Renal cortical epithelial cell (primary cell): Measurements from ENCODE around the gene COL4A1. TPM values are rescaled to one million over a fixed set of nuclear protein-coding genes. Genes with fewer than 3 reads are reported as not detected.
A peak's percentile ranks its signal among the peaks of the same experiment; 100 is the strongest.

Experiments used
- DNase-seq: peaks from one replicate; pipeline ENCODE4 v3.0.0-alpha.2; 2011; ENCODE audit warnings: low read depth
- total RNA-seq: library from RNA; depleted of rRNA; stranded (reverse); fragments of >200 nt; gene quantifications from 2 replicates; pipeline ENCODE4 v1.2.3, GENCODE V29; 2014

Gene COL4A1
- total RNA-seq, 1 donor from 2014 or later, result 1,793 TPM

DNA sequence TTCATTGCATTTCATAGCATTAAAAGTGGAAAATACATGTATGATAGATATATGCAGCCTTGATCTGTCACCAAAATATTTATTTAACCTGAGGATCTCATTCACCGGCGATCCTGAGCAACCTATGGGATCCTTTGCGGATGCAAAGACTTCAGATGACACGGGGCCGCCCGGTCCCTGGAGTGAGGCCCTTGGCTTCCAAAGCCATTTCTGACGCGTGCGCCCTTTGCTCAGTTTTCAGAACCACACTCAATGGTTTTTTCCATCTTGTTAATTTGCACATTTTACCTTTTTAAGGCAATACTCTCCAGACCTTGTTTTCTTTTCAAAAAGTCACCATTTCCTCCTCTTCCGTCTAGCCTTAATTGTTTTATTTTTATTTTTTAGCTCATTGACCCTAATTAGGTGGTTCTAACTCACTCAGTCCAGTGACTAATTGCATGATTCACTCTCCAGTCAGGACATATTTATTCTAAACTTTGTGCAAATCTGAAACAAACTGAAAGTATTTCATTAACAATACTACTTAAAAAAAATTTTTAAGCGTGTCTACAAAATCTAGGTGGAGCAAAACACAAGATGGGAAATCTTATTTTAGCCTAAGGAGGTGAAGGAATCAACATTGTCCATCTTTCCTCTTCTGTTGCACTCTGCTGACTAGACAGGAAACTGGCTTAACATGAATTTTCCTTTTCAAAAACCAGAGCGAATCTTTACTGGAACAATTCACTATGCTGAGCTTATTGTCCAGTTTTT lies 47.9 kb downstream of the COL4A1 start:
- DNase-seq, result peak; percentile 82

DNA sequence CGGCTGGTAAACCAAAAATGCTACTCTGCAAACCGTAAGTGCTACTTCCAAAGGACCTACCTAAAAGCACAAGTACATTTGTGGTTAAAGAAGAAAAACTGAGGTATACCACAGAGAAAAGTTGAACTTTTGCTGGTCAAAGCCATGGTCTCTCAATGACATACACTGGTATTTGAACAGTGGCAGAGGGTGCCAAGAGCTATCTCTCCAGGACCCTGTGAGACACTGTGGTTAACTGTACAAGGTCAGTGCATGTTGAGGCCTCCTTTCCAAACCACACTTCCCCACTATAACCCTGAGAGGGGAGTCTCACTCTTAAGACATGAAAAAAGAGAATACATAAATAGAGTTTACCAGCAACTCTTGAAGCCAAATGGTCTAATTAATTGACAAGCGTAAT lies 49.5 kb downstream of the COL4A1 start:
- DNase-seq, result no peak

GRCh38 chr13:110256126-110256905 lies 50.6 kb downstream of the COL4A1 start:
- no peak for DNase-seq

DNA sequence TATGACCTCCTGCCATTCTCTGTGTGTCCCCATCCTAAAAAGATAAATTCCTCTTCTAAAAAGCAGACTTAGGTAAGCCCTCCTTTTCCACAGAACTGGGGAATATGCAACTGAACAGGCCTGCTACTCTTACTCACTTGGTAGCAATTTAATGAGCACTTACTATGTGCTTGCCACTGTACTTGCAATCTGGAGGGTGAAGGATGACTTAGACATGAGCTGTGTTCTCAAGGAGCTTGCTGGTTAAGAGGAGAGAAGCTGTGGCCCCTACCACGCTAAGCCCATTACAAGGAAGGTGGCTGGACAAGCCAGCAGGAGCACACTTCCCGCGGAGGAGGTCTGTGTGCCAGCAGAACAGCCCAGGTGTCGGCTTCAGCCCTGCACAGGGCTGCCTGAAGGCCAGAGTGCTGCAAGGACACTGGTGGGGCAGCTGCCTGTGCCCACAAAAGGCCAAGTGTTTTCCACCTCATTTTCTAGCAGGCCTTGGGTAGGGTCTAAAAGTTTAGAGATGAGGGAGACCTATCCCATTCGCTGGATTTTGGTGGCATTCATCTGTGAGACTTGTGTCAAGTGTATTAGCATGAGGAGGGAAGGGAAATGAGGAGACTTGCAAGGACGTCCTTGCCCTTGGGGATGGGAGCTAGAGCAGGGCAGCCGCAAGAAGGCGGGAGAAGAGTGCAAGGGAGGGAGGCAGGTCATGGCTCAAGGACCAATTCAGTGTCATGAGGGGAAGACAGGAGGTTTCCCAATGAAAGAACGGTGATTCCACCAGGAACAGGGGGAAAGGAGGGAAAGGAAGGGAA lies 52.0 kb downstream of the COL4A1 start:
- DNase-seq, result peak; percentile 26

GRCh38 chr13:110254151-110254679 lies 52.7 kb downstream of the COL4A1 start:
- DNase-seq, result peak; percentile 25

- peak; percentile 27 for DNase-seq
These were observed 55.7 kb downstream of the COL4A1 start for GRCh38 chr13:110251193-110251819.

- DNase-seq, result peak; percentile 89
These were observed 56.6 kb downstream of the COL4A1 start for GRCh38 chr13:110250258-110250891.

DNA sequence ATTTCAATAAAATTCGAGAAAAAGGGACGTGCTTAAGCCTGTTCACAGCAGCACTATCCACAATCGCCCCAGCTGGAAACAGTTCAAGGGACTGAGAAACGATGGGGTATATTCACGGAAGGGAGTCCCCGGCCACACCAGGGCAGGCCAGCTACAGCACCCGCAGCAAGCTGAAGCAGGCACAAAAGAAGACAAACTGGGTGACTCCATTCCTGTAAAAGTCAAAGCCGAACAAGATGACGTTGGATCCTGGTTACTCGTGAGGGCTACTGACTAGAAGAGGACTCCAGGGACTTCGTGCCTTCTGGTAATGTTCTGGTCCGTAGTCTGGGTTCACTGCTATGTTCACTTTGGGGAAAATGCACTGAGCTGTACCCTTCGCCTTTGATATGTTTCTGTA lies 57.6 kb downstream of the COL4A1 start:
- no peak for DNase-seq

- DNase-seq, result no peak
These were observed 58.4 kb downstream of the COL4A1 start for GRCh38 chr13:110248449-110249143.

GRCh38 chr13:110246530-110246929 lies 60.4 kb downstream of the COL4A1 start:
- no peak for DNase-seq

- no peak for DNase-seq
These were observed 61.5 kb downstream of the COL4A1 start for GRCh38 chr13:110245416-110245899.

GRCh38 chr13:110244976-110245375 lies 62.0 kb downstream of the COL4A1 start:
- DNase-seq, result no peak

DNA sequence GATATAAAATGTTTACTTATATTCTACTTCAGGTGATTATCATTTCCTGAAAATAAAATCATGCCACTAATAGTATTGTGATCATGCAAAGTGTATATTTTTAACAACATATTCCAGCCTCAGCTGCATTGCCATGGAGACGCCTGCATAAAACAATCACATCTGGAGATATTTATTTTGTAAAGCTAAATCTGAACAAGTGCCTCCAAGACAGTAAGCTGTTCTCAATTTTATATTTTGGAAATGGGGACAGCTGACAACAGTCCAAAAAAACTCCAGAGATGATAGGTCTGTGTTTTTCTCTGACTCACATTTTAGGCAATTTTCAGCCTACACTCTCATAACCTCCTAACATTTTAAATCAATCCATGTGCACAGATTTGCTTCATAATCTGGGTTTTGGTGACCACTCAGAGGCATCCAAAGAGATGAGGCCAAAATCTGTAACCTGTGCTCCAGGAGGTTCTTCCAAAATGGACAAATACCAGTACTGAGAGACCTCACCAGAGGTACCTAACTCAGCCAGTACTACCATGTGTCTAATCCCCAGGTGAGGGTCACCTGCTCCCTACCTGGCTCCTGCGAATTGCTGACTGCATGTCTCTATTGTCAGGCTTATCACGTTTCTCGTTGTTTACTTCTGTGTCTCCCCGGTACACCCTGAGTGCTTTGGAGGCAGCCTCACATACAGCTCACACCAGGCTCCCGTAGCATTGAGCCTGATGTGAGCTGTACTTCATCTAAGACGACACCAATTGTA lies 62.7 kb downstream of the COL4A1 start:
- no peak for DNase-seq

- no peak for DNase-seq
These were observed 64.3 kb downstream of the COL4A1 start for GRCh38 chr13:110242615-110243014.

DNA sequence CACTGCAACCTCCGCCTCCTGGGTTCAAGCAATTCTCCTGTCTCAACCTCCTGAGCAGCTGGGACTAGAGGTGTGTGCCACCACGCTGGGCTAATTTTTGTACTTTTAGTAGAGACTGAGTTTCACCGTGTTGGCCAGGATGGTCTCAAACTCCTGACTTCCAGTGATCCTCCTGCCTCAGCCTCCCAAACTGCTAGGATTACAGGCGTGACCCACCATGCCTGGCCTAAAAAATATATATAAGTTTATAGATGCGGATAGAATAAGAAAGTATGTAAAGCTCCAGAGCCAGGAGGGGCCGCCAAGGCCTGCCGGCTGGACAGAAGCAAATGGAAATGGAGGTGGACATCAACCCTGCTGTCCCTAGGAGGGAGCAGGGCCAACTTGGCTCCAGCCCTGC lies 66.0 kb downstream of the COL4A1 start:
- DNase-seq, result no peak

DNA sequence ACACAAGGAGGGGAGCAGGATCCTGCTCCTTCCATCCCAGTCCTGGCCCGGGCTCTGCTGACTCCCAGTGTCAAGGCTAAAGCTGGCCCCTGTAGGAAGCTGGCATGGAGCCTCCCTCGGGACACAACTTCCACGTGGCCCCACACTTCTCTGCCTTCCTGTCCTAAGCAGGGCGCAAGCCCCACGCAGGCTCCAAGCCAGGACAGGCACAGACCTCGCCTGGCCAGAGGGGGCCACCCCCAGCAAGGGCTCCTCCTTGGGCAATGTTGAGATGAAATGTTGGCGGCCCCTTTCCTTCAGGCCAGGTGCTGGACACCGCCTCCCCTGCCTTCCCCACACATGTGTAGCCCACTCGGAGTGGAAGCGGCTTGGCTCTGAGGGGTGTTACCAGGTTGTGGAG lies 66.6 kb downstream of the COL4A1 start:
- no peak for DNase-seq

GRCh38 chr13:110239280-110240125 lies 67.5 kb downstream of the COL4A1 start:
- DNase-seq, result no peak

DNA sequence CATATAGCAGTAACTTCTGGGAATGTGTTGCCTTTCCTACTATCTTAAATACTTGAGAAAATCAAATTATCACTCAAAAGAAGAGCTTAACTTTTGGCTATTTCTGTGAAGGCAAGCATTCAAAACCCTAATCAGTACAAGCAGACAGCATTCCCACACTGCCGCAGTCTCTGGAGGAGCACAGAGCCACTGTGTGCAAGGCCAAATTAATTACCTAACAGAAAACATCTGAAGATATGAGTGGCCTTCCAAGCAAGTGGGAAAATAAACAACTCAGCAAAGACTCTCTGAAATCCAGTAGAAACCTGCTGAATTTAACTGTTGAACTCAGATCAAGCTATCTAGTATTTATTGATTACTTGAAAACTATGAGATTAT lies 68.2 kb downstream of the COL4A1 start:
- no peak for DNase-seq
